ENCODE data around the gene HOXA3. TPM values are rescaled to one million over a fixed set of nuclear protein-coding genes. Genes with fewer than 3 reads are reported as not detected.

Gene HOXA3
- total RNA-seq, 1 donor from 2014 or later, result not detected

DNA sequence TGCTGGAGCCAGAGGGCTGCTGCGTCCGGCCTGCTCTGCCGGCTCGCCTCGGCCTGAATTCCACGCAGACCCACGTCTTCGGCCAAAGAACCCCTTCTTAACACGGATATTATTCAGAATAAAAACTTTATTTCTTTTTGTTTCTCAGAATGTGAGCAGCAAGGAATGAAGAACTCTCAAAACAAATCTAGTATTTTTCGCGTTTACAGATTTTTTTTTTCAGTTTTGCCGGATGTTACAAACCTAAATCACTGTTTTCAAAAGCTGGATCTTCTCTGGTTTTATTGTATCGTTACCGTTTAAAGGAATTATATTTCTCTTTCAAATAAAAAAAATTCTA lies 45.5 kb downstream of the HOXA3 start:
- H3K79me2 ChIP-seq (ENCODE audit: insufficient read depth, low read length), result peaks cover 30% of the 10 kb centered on the region
- H3K27me3 ChIP-seq (ENCODE audit: insufficient read depth, low read length), result peaks cover 60% of the 10 kb centered on the region
- peaks cover 42% of the 10 kb centered on the region for H3K4me1 ChIP-seq (ENCODE audit: insufficient read depth, low read length)
- H4K20me1 ChIP-seq (ENCODE audit: insufficient read depth, low read length), result no peaks in the 10 kb centered on the region
- no peak overlapping the region for H3K27ac Mint-ChIP-seq (ENCODE audit: unreplicated experiment)
- peaks cover 6% of the 10 kb centered on the region for H3K36me3 Mint-ChIP-seq (ENCODE audit: low read depth, unreplicated experiment)
- H3K4me1 Mint-ChIP-seq (ENCODE audit: low read depth, unreplicated experiment), result no peaks in the 10 kb centered on the region
- H3K9me3 Mint-ChIP-seq (ENCODE audit: unreplicated experiment), result peaks cover 34% of the 10 kb centered on the region
- peak overlapping the region; percentile 41 for H3K4me3 ChIP-seq (ENCODE audit: insufficient read depth, low read depth, low read length)
- FAIRE-seq (no peak), DNase-seq (ENCODE audit: low read depth) (no peak)
- H3K4me3 Mint-ChIP-seq (ENCODE audit: unreplicated experiment), result no peak overlapping the region
- peak overlapping the region; percentile 68 for H3K9ac ChIP-seq (ENCODE audit: low read length)
- peaks cover 88% of the 10 kb centered on the region for H3K27me3 Mint-ChIP-seq (ENCODE audit: low read depth, unreplicated experiment)
- peak overlapping the region; percentile 91 for H3K4me2 ChIP-seq (ENCODE audit: low read length)
- H3K27ac ChIP-seq (ENCODE audit: low read depth, low read length), result peak overlapping the region; percentile 65
- H3K9me3 ChIP-seq (ENCODE audit: insufficient read depth, low read depth, low read length), result no peaks in the 10 kb centered on the region
- H3K36me3 ChIP-seq (ENCODE audit: insufficient read depth, low read length), result no peaks in the 10 kb centered on the region
- H2AFZ ChIP-seq (ENCODE audit: low read depth, low read length), result no peak overlapping the region
- TF ChIP-seq, protein P1, sequence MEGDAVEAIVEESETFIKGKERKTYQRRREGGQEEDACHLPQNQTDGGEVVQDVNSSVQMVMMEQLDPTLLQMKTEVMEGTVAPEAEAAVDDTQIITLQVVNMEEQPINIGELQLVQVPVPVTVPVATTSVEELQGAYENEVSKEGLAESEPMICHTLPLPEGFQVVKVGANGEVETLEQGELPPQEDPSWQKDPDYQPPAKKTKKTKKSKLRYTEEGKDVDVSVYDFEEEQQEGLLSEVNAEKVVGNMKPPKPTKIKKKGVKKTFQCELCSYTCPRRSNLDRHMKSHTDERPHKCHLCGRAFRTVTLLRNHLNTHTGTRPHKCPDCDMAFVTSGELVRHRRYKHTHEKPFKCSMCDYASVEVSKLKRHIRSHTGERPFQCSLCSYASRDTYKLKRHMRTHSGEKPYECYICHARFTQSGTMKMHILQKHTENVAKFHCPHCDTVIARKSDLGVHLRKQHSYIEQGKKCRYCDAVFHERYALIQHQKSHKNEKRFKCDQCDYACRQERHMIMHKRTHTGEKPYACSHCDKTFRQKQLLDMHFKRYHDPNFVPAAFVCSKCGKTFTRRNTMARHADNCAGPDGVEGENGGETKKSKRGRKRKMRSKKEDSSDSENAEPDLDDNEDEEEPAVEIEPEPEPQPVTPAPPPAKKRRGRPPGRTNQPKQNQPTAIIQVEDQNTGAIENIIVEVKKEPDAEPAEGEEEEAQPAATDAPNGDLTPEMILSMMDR (IDR thresholded peaks at IDR 0.05; ENCODE audit: insufficient read depth, low read depth, low read length), result no peak
- TF ChIP-seq EZH2 (IDR thresholded peaks at IDR 0.05; ENCODE audit: insufficient read depth, low read length), result no peak

DNA sequence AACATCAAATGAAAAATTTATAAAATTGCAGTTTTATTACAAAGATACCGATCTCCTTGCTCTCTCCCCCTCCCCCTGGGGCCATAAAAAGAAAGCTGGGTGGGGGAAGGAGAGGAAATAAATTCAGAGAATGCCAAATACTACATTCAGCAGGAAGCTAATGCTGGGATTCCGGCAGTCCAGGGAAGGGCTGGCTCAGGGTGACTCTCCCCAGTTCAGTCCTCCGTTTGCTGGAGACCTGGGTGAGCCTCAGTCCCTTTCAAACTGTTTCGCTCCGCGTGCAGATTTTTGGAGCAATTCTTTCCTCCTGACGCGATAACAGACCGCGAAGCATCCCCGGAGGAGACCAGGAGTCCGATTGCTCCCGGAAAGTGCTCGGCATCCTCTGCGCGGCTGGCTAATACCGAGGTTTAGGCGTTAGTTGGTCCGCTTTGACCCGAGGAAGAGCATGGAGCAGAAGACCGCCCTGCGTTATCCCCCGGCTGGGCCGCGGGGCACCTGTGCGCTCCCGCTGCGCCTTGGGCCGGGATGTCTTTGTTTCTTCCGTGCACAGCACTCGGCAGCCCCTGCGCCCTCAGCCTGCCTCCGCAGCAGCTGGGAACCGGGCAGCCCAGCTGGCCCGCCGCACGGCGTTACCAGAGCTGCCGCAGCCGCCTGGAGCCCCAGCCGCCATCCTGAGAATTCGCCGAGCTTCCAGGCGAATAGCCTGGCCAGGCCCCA lies 46.0 kb downstream of the HOXA3 start:
- Mint-ChIP-seq H3K4me1 (ENCODE audit: low read depth, unreplicated experiment) (no peaks in the 10 kb centered on the region), H3K9me3 (ENCODE audit: unreplicated experiment) (peaks cover 38% of the 10 kb centered on the region), H3K4me3 (ENCODE audit: unreplicated experiment) (no peak overlapping the region), H3K27ac (ENCODE audit: unreplicated experiment) (no peak overlapping the region), H3K36me3 (ENCODE audit: low read depth, unreplicated experiment) (peaks cover 6% of the 10 kb centered on the region), H3K27me3 (ENCODE audit: low read depth, unreplicated experiment) (peaks cover 88% of the 10 kb centered on the region)
- H3K9ac ChIP-seq (ENCODE audit: low read length), result peak overlapping the region; percentile 68
- no peaks in the 10 kb centered on the region for H3K36me3 ChIP-seq (ENCODE audit: insufficient read depth, low read length)
- peak overlapping the region; percentile 91 for H3K4me2 ChIP-seq (ENCODE audit: low read length)
- peak overlapping the region; percentile 65 for H3K27ac ChIP-seq (ENCODE audit: low read depth, low read length)
- H3K4me3 ChIP-seq (ENCODE audit: insufficient read depth, low read depth, low read length), result peak overlapping the region; percentile 41
- peak; percentile 50 for TF ChIP-seq EZH2 (IDR thresholded peaks at IDR 0.05; ENCODE audit: insufficient read depth, low read length)
- TF ChIP-seq, protein P1 (IDR thresholded peaks at IDR 0.05; ENCODE audit: insufficient read depth, low read depth, low read length), result no peak
- no peaks in the 10 kb centered on the region for H3K9me3 ChIP-seq (ENCODE audit: insufficient read depth, low read depth, low read length)
- peaks cover 42% of the 10 kb centered on the region for H3K4me1 ChIP-seq (ENCODE audit: insufficient read depth, low read length)
- peaks cover 64% of the 10 kb centered on the region for H3K27me3 ChIP-seq (ENCODE audit: insufficient read depth, low read length)
- FAIRE-seq (no peak), DNase-seq (ENCODE audit: low read depth) (peak; percentile 52)
- H3K79me2 ChIP-seq (ENCODE audit: insufficient read depth, low read length), result peaks cover 24% of the 10 kb centered on the region
- no peaks in the 10 kb centered on the region for H4K20me1 ChIP-seq (ENCODE audit: insufficient read depth, low read length)
- no peak overlapping the region for H2AFZ ChIP-seq (ENCODE audit: low read depth, low read length)
